Kidney tubule cell (primary cell): Measurements from ENCODE around the gene DUSP3.
A peak's percentile ranks its signal among the peaks of the same experiment; 100 is the strongest.

Experiments
- DNase-seq: peaks from one replicate; pipeline ENCODE4 v3.0.0-alpha.2; 2018; ENCODE audit warnings: low spot score

DUSP3 gene

DNA sequence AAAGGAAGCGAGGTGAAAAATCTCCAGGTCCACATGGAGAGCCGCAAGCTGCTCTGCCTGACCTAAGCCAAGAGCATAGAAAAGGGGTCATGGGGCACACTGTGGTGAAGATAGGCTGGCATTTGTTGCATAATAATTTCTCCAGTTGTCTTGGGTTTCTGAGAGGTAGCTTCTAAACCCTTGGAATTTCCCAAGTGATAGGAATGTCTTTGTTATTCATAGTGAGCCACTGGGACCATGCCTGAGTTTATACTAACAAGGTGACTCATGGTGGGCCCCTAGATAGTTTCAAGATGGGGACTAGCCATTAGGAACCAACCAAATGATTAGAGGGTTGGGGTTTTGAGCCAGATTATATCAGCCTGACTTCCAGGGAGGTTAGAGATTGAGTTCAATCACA is 45.8 kb downstream of the DUSP3 start:
- peak; percentile 96 for DNase-seq

DNA sequence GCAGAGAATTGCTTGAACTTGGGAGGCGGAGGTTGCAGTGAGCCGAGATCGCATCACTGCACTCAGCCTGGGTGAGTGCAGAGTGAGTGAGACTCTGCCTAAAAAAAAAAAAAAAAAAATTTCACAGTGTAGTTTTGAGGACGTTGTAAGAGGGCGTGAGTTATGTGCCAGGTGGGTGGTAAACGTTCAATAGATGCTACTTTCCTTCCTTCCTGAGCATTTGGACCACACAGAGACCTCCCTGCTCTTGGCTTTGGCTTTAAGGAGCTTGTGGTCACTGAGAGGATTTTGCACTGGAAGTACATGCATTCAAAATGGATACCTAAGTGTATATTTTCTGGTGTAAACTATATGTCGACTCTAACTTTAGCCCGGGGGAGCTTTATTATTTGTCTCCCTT is 50.7 kb downstream of the DUSP3 start:
- no peak for DNase-seq

DNA sequence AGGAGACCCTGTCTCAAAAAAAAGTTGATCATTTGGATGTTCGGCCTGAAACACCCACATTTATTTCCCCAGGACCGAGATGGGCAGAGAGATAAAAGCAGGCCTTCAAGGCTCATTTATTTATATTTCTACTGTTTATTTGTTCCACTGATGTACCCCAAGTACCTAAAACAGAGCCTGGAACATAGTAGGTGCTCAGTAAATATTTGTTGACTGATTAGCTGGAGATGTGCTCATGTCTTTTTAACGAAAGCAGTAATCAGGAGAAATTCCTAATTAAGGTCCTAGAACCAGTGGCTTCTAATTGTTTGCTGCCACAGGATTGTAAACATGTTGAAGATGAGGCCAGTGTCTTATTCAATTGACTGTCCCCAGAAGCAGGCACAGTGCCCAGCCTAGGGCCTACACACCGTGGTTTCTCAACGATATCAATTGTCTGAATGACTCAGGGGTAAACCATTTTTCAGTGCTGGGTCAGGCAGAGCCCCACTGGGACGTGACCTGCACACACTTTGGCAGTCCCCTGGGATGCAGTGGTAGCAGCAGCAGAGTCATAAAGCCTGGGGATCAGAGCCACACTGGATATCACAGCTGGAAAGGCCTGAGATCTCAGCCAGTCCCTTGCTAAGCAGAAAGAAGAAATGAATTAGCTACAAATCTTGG is 54.9 kb downstream of the DUSP3 start:
- peak; percentile 92 for DNase-seq

DNA sequence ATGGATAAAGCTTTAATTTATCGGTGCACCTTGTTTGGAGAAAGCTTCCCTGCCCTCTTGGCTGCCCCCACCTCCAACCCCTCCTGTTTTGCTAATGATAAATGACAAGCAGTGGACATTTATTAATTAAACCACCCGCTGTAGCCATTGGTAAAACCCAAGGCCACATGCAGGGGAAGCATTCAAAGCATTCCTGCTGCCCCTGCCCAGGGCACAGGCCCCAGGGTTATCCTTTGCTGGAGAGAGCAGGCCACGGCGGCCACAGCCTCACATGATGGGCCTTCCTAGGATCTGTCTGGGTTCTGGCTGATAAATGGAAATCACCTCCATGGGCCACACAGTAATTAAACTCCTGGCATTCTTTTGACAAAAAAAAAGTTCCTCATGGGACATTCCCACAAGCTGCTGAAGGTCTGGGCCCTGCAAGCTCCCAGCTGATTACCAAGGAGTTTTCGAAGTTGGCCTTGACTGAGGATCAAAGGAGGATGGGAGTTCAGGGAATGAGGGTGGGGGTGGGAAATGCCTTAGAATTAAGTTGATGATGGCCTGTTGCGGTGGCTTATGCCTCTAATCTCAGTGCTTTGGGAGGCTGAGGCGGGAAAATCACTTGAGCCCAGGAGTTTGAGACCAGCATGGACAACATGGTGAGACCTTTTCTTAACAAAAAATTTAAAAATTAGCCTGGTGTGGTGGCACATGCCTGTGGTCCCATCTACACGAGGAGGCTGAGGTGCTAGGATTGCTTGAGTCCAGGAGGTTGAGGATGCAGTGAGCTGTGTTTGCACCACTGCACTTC is 55.7 kb downstream of the DUSP3 start:
- DNase-seq: peak; percentile 39

DNA sequence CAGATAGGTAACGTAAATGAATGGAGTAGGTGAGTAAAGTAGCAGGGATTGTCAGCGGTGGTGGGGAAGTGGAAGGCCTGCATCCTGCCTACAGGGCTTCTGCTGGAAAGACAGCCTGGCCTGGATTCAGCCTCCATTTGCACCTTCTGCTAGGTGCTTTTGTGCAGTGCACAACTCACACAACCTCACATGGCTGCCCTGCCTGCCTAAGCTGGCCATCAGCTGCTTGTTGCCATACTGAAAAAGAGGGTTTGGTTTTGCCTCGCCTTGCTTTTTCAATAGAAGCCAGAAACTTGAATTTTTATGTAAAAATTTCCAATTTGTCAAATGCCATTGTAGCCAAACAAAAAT is 56.5 kb downstream of the DUSP3 start:
- no peak for DNase-seq

DNA sequence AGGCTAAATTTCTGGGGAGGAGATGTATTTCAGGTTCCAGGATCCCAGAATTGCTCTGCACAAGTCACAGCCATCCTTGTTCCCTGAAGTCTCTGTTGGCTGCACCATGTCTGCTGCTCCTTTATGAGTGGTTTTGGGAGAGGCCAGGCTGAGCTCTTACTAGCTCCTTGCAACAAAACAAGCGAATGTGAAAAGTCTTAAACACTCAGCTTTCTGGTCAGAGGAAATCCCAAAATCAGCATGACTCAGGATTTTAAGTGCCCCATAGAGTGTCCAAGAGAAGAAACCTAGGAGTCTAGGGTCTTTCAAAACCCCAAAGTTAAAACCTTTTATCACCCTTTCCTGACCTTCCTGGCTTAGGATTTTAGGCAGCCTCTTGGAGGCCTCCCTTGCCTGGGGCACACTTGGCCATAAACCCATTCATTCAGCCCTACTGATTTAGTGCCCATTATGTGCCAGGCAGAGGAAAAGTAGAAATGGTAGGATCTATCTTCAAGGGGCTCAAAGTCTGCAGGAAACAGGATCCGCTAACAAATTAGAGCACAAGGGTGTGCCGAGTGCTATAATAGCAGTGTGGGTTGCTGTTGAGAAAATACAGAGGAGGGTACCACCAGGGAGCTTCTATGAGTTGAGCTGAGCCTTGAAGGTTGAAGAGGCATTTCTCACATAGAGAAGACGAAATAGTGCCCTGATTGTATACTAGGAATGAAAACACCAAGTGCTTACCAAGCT is 57.1 kb downstream of the DUSP3 start:
- DNase-seq: no peak

DNA sequence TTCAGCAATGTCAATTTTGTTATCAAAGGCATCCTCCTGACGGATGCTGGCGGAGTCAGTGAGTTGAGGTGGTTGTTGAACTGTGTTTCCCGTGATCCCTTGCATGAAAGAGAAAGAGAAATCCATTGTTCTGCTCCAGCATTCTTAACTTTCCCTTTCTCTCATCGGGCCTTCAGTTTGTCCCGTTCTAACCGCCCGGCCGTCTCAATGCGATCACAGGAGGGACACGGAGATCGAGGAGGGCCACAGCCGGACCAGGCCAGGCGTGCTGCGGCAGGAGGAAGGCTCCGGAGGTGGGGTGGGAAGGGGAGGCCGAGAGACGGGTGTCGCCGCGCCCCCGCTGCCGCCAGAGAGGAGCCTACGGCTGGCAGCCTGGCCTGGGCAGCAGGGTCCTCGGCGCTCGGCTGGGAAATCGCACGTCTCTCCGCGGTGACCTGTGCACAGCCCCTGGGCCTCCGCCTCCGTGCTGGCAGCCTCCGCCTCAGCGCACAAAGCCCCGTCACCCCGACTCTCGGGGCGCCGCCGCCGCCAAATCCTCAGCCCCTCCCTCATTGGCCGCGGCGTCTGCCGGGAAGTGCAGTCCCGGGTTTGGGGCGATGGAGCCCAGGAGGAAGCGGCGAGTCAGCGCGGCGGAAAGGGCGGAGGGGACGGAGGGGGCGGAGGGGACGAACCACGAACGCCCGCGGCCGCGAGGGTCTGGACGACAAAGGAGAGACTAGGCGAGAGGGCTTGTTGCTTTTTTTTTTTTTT is 58.3 kb downstream of the DUSP3 start:
- peak; percentile 71 for DNase-seq

DNA sequence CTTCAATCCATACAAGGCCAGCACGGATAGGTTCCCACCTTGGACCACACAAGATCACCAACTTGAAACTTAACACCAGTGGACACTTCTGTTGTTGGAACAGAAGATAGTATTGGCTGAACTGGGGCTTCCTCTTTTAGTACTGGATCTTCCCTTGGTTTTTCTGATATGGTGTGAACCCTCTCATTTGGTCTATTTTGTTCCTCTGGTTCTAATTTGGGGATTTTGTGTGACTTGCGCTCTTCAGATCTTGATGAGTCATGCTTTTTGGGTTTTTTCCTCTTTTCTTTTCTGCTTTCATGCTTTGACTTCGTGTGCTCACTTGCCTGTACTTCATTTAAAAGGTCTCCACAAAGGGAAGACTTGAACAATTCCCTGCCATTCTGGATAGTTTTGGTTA is 59.2 kb downstream of the DUSP3 start:
- DNase-seq: no peak

DNA sequence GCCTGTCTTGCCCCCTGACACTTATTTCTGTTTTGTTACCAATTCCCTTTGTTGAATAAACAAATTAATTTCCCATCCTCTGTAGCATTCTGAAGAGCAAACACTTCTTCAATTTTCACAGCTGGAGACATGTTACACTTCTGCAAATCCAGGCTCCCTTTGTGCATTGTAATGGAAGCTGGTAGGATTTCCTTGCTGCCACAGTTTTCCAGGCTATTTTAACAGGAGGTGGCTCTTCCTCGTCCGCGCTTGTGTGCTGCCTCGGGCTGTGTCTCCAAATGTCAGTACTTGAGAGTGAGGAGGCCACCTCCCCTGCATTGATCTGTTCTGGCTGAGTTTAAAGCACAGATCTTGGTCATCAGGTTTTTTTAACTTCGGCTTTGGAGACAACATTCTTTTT is 60.2 kb downstream of the DUSP3 start:
- peak; percentile 39 for DNase-seq

DNA sequence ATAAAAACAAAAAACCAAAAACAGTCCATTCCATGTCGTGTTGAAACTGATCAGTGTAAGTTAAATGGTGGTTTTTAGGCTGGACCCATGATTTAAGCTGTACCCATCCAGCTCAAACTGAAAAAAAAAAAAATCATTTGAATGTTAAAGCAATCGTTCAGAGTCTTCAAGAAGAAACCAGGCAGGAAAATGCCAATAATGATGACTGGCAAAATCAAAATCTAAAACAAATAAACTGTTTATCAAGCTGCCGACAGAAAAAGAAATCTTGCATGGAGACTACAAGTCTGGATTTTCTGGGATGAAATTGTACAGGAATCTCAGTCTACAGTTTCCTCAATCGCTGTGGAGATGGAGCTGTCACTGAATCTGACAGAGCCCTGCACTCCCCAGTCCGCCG is 60.9 kb downstream of the DUSP3 start:
- no peak for DNase-seq
